Measurements from ENCODE around the gene SORL1-AS1.
A peak's percentile ranks its signal among the peaks of the same experiment; 100 is the strongest.

Gene SORL1-AS1

GRCh38 chr11:121456151-121456550 is 3.4 kb upstream of the SORL1-AS1 start:
- Mint-ChIP-seq H3K4me1 (ENCODE audit: insufficient read depth, unreplicated experiment) (peaks cover 10% of the 10 kb centered on the region), H3K9me3 (ENCODE audit: unreplicated experiment) (no peaks in the 10 kb centered on the region), H3K4me3 (ENCODE audit: unreplicated experiment) (no peak overlapping the region), H3K27me3 (ENCODE audit: insufficient read depth, unreplicated experiment) (no peaks in the 10 kb centered on the region), H3K27ac (ENCODE audit: low read depth, unreplicated experiment) (peak overlapping the region; percentile 59), H3K36me3 (ENCODE audit: insufficient read depth, unreplicated experiment) (no peaks in the 10 kb centered on the region)
- ChIA-PET CTCF (interaction anchor here (0.6 to 0.7 kb wide), 2 partner anchors 11 to 69 kb away, joined by 3 to 4 read pairs; no protein-coding TSS in a partner anchor), POLR2A (interaction anchor here (1.9 kb wide), 1 partner anchor 11 kb away, joined by 5 read pairs; no protein-coding TSS in a partner anchor)
- BruUV-seq (replicated peaks) = no TSS peak
- TF ChIP-seq, protein P1, sequence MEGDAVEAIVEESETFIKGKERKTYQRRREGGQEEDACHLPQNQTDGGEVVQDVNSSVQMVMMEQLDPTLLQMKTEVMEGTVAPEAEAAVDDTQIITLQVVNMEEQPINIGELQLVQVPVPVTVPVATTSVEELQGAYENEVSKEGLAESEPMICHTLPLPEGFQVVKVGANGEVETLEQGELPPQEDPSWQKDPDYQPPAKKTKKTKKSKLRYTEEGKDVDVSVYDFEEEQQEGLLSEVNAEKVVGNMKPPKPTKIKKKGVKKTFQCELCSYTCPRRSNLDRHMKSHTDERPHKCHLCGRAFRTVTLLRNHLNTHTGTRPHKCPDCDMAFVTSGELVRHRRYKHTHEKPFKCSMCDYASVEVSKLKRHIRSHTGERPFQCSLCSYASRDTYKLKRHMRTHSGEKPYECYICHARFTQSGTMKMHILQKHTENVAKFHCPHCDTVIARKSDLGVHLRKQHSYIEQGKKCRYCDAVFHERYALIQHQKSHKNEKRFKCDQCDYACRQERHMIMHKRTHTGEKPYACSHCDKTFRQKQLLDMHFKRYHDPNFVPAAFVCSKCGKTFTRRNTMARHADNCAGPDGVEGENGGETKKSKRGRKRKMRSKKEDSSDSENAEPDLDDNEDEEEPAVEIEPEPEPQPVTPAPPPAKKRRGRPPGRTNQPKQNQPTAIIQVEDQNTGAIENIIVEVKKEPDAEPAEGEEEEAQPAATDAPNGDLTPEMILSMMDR (IDR thresholded peaks at IDR 0.05; ENCODE audit: unreplicated experiment) = no peak
- no peak for DNase-seq (ENCODE audit: unreplicated experiment)
- intact Hi-C loops (cut with micrococcal nuclease) = no loop called here

DNA sequence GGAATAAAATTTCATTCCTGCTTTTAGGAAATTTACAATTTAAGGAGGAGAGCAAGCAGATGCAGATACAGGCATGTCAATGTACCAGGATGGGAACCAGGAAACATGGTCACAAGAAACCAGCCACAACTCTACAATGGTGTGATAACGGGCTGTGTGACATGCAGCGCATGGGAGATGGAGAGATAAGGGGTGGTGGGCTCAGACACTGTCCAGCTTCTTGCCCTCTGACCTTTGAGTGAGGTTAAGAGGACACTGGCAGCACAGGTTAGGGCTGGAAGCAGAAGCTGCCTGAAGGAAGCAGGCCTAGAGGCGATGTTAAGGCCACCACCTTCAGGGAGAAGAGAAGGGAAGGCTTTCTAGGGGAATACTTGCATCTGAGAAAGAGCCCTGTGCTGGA is 2.3 kb upstream of the SORL1-AS1 start:
- H3K36me3 Mint-ChIP-seq (ENCODE audit: insufficient read depth, unreplicated experiment) = no peaks in the 10 kb centered on the region
- CTCF ChIA-PET = no interaction called here
- POLR2A ChIA-PET = no interaction called here

GRCh38 chr11:121453589-121454299 is 977 bp upstream of the SORL1-AS1 start:
- no peak overlapping the region for H3K4me3 Mint-ChIP-seq (ENCODE audit: unreplicated experiment)

More for the DNA sequence above, 2.3 kb upstream of the SORL1-AS1 start:
- H3K9me3 Mint-ChIP-seq (ENCODE audit: unreplicated experiment) = no peaks in the 10 kb centered on the region
- peaks cover 7% of the 10 kb centered on the region for H3K4me1 Mint-ChIP-seq (ENCODE audit: insufficient read depth, unreplicated experiment)
- no peak overlapping the region for H3K4me3 Mint-ChIP-seq (ENCODE audit: unreplicated experiment)
- no peak overlapping the region for H3K27ac Mint-ChIP-seq (ENCODE audit: low read depth, unreplicated experiment)
- BruUV-seq (replicated peaks) = no TSS peak
- intact Hi-C loops (cut with micrococcal nuclease) = no loop called here
- no peak for DNase-seq (ENCODE audit: unreplicated experiment)
- TF ChIP-seq, protein P1 (IDR thresholded peaks at IDR 0.05; ENCODE audit: unreplicated experiment) = no peak
- H3K27me3 Mint-ChIP-seq (ENCODE audit: insufficient read depth, unreplicated experiment) = no peaks in the 10 kb centered on the region

DNA sequence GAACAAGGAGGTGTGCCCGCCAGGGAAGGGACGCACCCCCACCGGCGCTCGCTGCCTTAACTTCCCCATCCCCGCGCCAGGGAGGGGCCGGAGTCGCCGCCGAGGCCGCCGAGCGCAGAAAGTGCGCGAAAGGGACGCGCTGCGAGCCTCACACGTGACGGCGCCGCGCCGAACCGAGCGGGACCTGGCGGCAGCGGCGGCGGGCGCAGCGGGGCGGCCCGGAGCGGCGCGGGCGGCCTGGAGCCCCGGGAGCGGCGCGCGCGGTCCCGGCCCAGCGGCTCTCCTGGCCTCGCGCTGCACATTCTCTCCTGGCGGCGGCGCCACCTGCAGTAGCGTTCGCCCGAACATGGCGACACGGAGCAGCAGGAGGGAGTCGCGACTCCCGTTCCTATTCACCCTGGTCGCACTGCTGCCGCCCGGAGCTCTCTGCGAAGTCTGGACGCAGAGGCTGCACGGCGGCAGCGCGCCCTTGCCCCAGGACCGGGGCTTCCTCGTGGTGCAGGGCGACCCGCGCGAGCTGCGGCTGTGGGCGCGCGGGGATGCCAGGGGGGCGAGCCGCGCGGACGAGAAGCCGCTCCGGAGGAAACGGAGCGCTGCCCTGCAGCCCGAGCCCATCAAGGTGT is 670 bp downstream of the SORL1-AS1 start, which contains the start of gene SORL1:
Gene SORL1 (plus strand): TSS at position 329 of the 623 bp plus-strand sequence. CDS start 18 bp downstream, at position 347.
- POLR2A ChIA-PET = interaction anchor here (1.1 to 1.4 kb wide), 2 partner anchors 12 to 15 kb away, joined by 6 to 10 read pairs; no protein-coding TSS in a partner anchor
- CTCF ChIA-PET = interaction anchor here (0.6 to 3.6 kb wide), 12 partner anchors 9 to 1411 kb away, joined by 3 to 21 read pairs (median 4); no protein-coding TSS in a partner anchor
- peak; percentile 68 for DNase-seq (ENCODE audit: unreplicated experiment)
- BruUV-seq (replicated peaks) = no TSS peak
- Mint-ChIP-seq H3K27ac (ENCODE audit: low read depth, unreplicated experiment) (no peak within 1 kb of the TSS), H3K36me3 (ENCODE audit: insufficient read depth, unreplicated experiment) (no peaks in the 10 kb centered on the region), H3K4me1 (ENCODE audit: insufficient read depth, unreplicated experiment) (peaks cover 7% of the 10 kb centered on the region), H3K27me3 (ENCODE audit: insufficient read depth, unreplicated experiment) (no peaks in the 10 kb centered on the region), H3K4me3 (ENCODE audit: unreplicated experiment) (peak within 1 kb of the TSS; percentile 84), H3K9me3 (ENCODE audit: unreplicated experiment) (no peaks in the 10 kb centered on the region)
- TF ChIP-seq, protein P1 (IDR thresholded peaks at IDR 0.05; ENCODE audit: unreplicated experiment) = peak; percentile 62
- intact Hi-C loops (cut with micrococcal nuclease) = loop anchor here (1.0 to 5.0 kb wide), 4 partner anchors 70 to 1055 kb away; no protein-coding TSS in a partner anchor

More at GRCh38 chr11:121453589-121454299, 977 bp upstream of the SORL1-AS1 start:
- Mint-ChIP-seq H3K36me3 (ENCODE audit: insufficient read depth, unreplicated experiment) (no peaks in the 10 kb centered on the region), H3K4me1 (ENCODE audit: insufficient read depth, unreplicated experiment) (peaks cover 7% of the 10 kb centered on the region), H3K9me3 (ENCODE audit: unreplicated experiment) (no peaks in the 10 kb centered on the region), H3K27ac (ENCODE audit: low read depth, unreplicated experiment) (no peak overlapping the region), H3K27me3 (ENCODE audit: insufficient read depth, unreplicated experiment) (no peaks in the 10 kb centered on the region)
- BruUV-seq (replicated peaks) = no TSS peak
- intact Hi-C loops (cut with micrococcal nuclease) = loop anchor here (5.0 kb wide), 2 partner anchors 69 to 1054 kb away; no protein-coding TSS in a partner anchor
- ChIA-PET POLR2A (no interaction called here), CTCF (no interaction called here)
- TF ChIP-seq, protein P1 (IDR thresholded peaks at IDR 0.05; ENCODE audit: unreplicated experiment) = no peak
- DNase-seq (ENCODE audit: unreplicated experiment) = no peak

Data from MCF 10A (cell line).